HepG2 (cell line): ENCODE results near the gene ANKRD44.

ENCODE experiments used
- CHD2 ChIP-seq: IDR thresholded peaks from 2 replicates; pipeline ENCODE4 v1.6.1; 2011; ENCODE audit warnings: low read depth, low read length, improper control_type of control experiment
- KDM4B ChIP-seq: sonication (generic); formaldehyde crosslinking; IDR thresholded peaks from 2 replicates; pipeline ENCODE4 v1.4.0; 2020; ENCODE audit warnings: missing genetic modification reagents
- POLR2A ChIP-seq, 2 experiments: IDR thresholded peaks; 2 replicates each; pipeline ENCODE4 v1.6.1; 2011; ENCODE audit warnings: low read depth in 2 of 2, low read length in 2 of 2, mild to moderate bottlenecking in 1 of 2, moderate library complexity in 1 of 2; ENCODE audit not compliant: insufficient read depth in 1 of 2
- POLR2AphosphoS5 ChIP-seq: IDR thresholded peaks from 2 replicates; pipeline ENCODE4 v1.6.1; 2012; ENCODE audit warnings: low read depth, low read length
- RFX5 ChIP-seq: IDR thresholded peaks from 2 replicates; pipeline ENCODE4 v1.6.1; 2011; ENCODE audit warnings: low read depth, low read length, improper control_type of control experiment
- ZNF530 ChIP-seq: sonication (generic); formaldehyde crosslinking; IDR thresholded peaks from 2 replicates; pipeline ENCODE4 v1.5.0; 2020; ENCODE audit warnings: low read depth, mild to moderate bottlenecking, missing genetic modification reagents
- ZSCAN20 ChIP-seq: sonication (generic); formaldehyde crosslinking; IDR thresholded peaks from 2 replicates; pipeline ENCODE4 v1.4.0; 2020; ENCODE audit warnings: missing genetic modification reagents, mild to moderate bottlenecking, borderline replicate concordance
- TF ChIP-seq, protein P1 (sequence below): sonication (generic); formaldehyde crosslinking; IDR thresholded peaks from 2 replicates; pipeline ENCODE4 v1.9.0; 2021; ENCODE audit warnings: missing genetic modification reagents, borderline replicate concordance
- TF ChIP-seq, protein P2 (sequence below): sonication (generic); formaldehyde crosslinking; conservative IDR thresholded peaks from 2 replicates; pipeline ENCODE4 v1.8.1; 2023; ENCODE audit warnings: missing genetic modification reagents
- TF ChIP-seq, protein P3 (sequence below), 2 experiments: IDR thresholded peaks; 2 replicates each; pipeline ENCODE4 v1.6.1; 2011 to 2012; ENCODE audit warnings: low read length in 2 of 2, borderline replicate concordance in 1 of 2, low read depth in 1 of 2, mild to moderate bottlenecking in 1 of 2, moderate library complexity in 1 of 2
- TF ChIP-seq, protein P4 (sequence below): sonication (generic); formaldehyde crosslinking; IDR thresholded peaks from 2 replicates; pipeline ENCODE4 v1.5.0; 2020; ENCODE audit warnings: mild to moderate bottlenecking, missing genetic modification reagents, moderate library complexity

DNA sequence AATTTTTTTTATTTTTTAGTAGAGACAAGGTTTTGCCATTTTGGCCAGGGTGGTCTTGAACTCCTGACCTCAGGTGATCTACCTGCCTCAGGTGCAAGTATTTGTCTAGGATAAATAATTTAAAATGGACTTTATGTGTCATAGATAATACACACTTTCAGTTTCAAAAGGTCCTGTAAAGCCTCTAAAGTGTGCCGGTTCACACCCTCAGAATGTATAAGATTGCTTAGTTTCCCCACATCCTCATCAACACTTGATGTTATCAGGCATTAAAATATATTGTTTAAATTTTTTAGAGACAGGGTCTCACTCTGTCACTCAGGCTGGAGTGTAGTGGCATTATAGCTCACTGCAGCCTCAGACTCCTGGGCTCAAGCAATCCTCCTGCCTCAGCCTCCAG is 170.5 kb downstream of the ANKRD44 start:
- TF ChIP-seq POLR2A (IDR thresholded peaks at IDR 0.05; ENCODE audit: insufficient read depth in 1 of 2, low read depth in 2 of 2, low read length in 2 of 2) = no peak
- TF ChIP-seq, protein P1, sequence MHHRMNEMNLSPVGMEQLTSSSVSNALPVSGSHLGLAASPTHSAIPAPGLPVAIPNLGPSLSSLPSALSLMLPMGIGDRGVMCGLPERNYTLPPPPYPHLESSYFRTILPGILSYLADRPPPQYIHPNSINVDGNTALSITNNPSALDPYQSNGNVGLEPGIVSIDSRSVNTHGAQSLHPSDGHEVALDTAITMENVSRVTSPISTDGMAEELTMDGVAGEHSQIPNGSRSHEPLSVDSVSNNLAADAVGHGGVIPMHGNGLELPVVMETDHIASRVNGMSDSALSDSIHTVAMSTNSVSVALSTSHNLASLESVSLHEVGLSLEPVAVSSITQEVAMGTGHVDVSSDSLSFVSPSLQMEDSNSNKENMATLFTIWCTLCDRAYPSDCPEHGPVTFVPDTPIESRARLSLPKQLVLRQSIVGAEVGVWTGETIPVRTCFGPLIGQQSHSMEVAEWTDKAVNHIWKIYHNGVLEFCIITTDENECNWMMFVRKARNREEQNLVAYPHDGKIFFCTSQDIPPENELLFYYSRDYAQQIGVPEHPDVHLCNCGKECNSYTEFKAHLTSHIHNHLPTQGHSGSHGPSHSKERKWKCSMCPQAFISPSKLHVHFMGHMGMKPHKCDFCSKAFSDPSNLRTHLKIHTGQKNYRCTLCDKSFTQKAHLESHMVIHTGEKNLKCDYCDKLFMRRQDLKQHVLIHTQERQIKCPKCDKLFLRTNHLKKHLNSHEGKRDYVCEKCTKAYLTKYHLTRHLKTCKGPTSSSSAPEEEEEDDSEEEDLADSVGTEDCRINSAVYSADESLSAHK (CRISPR knock-in tag) = no peak
- TF ChIP-seq RFX5 = no peak
- TF ChIP-seq, protein P2, sequence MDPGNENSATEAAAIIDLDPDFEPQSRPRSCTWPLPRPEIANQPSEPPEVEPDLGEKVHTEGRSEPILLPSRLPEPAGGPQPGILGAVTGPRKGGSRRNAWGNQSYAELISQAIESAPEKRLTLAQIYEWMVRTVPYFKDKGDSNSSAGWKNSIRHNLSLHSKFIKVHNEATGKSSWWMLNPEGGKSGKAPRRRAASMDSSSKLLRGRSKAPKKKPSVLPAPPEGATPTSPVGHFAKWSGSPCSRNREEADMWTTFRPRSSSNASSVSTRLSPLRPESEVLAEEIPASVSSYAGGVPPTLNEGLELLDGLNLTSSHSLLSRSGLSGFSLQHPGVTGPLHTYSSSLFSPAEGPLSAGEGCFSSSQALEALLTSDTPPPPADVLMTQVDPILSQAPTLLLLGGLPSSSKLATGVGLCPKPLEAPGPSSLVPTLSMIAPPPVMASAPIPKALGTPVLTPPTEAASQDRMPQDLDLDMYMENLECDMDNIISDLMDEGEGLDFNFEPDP (CRISPR knock-in tag) = no peak
- TF ChIP-seq KDM4B (CRISPR knock-in tag) = no peak
- TF ChIP-seq ZNF530 = no peak
- TF ChIP-seq POLR2AphosphoS5 = no peak
- TF ChIP-seq, protein P3, sequence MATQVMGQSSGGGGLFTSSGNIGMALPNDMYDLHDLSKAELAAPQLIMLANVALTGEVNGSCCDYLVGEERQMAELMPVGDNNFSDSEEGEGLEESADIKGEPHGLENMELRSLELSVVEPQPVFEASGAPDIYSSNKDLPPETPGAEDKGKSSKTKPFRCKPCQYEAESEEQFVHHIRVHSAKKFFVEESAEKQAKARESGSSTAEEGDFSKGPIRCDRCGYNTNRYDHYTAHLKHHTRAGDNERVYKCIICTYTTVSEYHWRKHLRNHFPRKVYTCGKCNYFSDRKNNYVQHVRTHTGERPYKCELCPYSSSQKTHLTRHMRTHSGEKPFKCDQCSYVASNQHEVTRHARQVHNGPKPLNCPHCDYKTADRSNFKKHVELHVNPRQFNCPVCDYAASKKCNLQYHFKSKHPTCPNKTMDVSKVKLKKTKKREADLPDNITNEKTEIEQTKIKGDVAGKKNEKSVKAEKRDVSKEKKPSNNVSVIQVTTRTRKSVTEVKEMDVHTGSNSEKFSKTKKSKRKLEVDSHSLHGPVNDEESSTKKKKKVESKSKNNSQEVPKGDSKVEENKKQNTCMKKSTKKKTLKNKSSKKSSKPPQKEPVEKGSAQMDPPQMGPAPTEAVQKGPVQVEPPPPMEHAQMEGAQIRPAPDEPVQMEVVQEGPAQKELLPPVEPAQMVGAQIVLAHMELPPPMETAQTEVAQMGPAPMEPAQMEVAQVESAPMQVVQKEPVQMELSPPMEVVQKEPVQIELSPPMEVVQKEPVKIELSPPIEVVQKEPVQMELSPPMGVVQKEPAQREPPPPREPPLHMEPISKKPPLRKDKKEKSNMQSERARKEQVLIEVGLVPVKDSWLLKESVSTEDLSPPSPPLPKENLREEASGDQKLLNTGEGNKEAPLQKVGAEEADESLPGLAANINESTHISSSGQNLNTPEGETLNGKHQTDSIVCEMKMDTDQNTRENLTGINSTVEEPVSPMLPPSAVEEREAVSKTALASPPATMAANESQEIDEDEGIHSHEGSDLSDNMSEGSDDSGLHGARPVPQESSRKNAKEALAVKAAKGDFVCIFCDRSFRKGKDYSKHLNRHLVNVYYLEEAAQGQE (IDR thresholded peaks at IDR 0.05; ENCODE audit: borderline replicate concordance in 1 of 2, low read depth in 1 of 2, low read length in 2 of 2) = no peak
- no peak for TF ChIP-seq ZSCAN20
- TF ChIP-seq, protein P4, sequence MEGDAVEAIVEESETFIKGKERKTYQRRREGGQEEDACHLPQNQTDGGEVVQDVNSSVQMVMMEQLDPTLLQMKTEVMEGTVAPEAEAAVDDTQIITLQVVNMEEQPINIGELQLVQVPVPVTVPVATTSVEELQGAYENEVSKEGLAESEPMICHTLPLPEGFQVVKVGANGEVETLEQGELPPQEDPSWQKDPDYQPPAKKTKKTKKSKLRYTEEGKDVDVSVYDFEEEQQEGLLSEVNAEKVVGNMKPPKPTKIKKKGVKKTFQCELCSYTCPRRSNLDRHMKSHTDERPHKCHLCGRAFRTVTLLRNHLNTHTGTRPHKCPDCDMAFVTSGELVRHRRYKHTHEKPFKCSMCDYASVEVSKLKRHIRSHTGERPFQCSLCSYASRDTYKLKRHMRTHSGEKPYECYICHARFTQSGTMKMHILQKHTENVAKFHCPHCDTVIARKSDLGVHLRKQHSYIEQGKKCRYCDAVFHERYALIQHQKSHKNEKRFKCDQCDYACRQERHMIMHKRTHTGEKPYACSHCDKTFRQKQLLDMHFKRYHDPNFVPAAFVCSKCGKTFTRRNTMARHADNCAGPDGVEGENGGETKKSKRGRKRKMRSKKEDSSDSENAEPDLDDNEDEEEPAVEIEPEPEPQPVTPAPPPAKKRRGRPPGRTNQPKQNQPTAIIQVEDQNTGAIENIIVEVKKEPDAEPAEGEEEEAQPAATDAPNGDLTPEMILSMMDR (CRISPR knock-in tag) = no peak
- no peak for TF ChIP-seq CHD2
